HG02970 (cell line): ENCODE results near the gene ZNF134.
A peak's percentile ranks its signal among the peaks of the same experiment; 100 is the strongest.

Source experiments
- ATAC-seq: cut with Tn5 transposase; IDR thresholded peaks from one replicate; pipeline ENCODE4 v1.9.1; 2021; ENCODE audit warnings: mild to moderate bottlenecking, moderate library complexity, moderate number of reproducible peaks; ENCODE audit not compliant: unreplicated experiment, low FRiP score

ZNF134 gene

GRCh38 chr19:57613941-57614743 lies at the start of gene ZNF134:
Gene ZNF134 (plus strand): TSS chr19:57614242. CDS start chr19:57619469, 5,227 bp downstream.
- no peak for ATAC-seq

DNA sequence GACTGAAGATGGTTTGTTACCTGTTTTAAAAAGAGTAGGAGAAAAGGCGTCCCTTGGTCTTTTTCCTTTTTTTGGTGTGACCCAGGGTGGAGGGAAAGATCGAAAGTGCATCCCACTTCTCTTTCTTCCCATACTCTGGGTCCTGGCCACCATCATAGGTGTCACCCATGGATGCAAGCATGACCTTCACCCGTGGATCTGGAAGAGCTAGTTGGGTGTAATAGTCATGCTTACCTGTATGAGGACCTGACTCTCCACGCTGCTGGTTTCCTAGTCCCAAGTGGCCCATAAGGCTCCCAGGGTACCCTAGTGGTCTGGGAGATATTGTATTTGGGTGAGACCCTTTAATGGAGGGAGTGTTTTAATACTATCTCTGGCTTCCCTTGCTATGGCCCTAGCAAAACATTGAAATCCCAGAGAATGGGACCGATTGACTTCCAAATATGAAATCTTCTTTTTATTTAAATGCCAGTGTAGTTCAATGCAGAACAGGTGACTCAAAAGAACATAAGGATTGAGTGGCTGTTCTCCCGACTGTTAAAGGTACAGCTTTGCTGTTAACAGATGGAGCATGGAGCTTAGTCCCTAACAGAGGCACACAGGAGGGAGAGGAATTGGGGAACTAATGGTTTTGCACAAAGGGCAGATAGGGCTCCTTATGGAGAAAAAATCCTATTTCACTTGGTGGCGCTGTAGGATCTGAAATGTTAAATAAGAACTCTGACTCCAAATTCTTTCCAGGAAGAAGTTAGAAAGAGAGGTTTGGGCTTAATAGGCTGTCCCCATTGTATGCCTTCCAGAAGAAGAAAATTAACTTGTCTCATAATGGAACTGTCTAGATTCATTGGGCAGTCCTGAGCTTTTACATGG lies 47.4 kb upstream of the ZNF134 start:
- no peak for ATAC-seq

- no peak for ATAC-seq
Observed at GRCh38 chr19:57570707-57571106, 43.3 kb upstream of the ZNF134 start.

DNA sequence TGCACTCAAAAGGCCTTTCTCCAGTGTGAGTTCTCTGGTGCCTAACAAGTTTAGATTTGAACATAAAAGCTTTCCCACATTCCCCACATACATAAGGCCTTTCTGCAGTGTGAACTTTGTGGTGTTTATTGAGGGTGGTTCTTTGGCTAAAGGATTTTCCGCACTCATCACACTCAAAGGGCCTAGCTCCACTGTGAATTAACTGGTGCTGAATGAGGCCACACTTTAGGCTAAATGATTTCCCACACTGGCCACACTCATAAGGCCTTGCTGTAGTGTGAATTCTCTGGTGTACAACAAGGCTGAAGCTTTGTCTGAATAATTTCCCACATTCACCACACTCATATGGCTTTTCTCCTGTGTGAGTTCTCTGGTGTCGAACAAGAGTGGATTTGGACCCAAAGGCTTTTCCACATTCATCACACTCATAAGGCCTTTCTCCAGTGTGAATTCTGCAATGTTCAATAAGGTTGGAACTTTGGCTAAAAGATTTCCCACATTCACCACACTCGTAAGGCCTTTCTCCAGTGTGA lies 41.6 kb upstream of the ZNF134 start:
- no peak for ATAC-seq

DNA sequence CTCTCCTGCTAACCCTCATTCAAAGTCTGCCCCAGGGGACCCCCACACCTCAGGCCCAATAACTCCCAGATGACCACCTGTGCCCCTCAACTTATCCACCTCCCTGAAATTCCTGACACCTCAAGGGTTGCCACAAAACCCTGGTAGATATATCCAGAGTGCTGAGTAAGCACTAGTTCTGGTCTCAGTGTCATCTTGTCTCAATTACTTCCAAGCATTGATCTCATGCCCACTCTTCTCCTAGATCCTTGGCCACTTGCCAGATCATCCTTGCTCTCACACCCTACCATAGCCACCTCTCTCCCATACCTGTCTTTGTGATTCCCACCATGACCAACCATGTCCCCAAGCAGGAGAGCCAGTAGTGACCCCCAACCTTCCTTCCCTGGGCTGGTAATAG lies 37.4 kb upstream of the ZNF134 start:
- ATAC-seq: no peak

DNA sequence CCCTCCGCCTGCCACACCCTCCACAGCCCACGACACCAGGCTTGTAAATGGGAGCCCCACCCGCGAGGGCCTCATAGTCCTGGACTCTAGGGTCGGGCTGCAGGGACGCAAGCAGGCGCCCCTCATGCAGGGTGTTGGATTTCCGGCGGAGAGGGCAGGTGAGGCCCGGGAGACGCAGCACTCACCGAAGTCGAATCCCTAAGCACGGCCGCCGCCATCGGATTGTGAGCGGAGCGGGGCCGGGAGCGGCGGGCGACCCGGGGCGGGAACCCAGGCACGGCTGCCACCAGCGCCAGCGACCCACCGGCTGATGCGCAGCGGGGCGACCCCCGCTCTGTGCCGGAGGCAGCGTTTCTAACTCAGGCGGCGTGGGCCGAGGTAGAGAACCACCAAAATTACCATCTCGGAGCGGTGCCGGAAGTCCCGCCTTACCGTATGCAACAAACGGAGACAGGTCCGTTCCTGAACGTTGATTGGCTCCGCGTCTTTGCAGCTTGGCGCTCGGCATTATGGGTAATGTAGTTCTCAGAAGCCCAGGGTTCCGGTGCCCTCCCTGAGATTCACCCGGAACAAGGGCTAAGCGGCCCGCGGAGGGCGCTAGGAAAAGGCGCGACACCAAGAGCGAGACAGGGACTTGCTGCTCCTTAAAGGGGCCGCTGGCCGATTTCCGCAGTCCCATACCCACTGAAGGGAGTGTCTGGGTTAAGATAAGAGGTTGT lies 35.4 kb upstream of the ZNF134 start, which contains the start of gene ZNF416:
Gene ZNF416 (minus strand): TSS at position 425 of the 719 bp plus-strand sequence. CDS start 207 bp downstream, at position 218.
- ATAC-seq: peak; percentile 87

DNA sequence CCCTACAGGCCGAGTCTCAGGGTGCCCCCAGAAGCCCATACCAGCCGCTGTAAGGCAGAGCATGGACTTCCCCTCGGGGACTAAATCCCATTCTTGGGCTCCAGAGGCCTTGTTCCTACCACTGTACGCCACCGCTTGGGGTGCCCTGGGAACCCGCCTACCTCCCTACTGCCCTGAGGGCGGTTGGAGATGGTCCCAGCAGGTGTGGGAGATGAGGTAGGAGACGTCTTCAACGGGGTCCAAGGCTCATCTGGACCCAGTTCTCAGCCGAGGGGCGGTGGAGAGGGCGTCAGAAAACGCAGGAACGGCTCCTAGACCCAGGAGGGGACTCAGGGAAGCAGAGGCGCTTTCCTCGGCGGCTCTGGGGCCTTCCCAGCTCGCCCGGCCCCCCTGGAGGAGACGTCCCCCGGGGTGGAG lies 30.9 kb upstream of the ZNF134 start:
- ATAC-seq: no peak

- ATAC-seq: no peak
Observed at GRCh38 chr19:57583521-57584416, 30.3 kb upstream of the ZNF134 start, which contains the start of gene ZIK1. Gene ZIK1 (plus strand): TSS chr19:57584145. CDS start chr19:57584357, 212 bp downstream.

- ATAC-seq: no peak
Observed at GRCh38 chr19:57587529-57587928, 26.5 kb upstream of the ZNF134 start.

- no peak for ATAC-seq
Observed at GRCh38 chr19:57599377-57599760, 14.7 kb upstream of the ZNF134 start.

DNA sequence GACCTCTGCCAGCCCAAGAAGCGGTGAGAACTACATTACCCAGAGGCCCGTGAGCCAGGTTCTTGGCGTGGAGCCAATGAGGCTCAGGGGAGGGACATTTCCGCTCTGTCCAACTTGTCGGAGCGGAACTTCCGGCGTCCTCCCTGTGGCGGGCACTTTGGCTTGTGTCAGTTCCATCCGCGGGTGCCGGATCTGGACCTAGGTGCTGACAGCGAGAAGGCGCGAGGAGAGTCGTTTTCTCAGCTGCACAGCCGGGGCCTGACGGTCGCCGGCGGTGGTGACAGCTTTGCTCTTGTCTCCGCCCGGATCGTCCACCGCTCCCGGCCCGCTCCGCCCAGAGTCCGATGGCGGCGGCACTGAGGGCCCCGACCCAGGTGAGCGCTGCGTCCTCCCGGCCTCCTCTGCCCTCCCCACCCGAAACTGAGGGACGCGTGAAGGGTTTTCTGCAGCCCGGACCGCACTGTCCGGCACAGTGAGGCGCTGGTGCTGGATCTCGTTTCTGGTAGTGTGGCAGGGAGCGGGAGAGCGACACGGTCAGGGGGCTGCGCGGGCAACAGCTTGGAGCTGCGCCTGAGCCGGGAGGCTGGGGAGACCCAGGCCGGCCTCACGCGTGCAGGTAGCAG lies 14.2 kb upstream of the ZNF134 start, which contains the start of gene ZNF530:
Gene ZNF530 (plus strand): TSS at position 125 of the 623 bp plus-strand sequence. CDS start 4,461 bp downstream, outside the sequence.
- ATAC-seq: peak; percentile 77

- ATAC-seq: no peak
Observed at GRCh38 chr19:57606931-57607330, 7.1 kb upstream of the ZNF134 start.

DNA sequence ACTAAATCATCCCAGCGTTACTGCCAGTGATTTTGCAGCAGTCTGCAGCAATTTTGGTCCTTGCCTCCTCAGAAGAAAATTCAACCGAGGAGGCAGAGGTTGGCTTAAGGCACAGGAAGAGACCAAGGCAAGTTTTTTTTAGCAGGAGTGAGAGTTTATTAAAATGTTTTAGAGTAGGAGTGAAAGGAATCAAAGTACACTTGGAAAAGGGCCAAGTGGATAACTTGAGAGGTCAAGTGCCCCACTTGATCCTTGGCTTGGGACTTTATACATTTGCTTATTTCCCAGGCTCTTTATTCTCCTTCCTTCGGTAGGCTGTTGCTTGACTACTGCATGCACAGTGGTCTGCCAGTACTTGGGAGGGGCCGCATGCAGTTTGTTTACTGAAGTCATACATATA lies 2.9 kb upstream of the ZNF134 start:
- ATAC-seq: no peak

DNA sequence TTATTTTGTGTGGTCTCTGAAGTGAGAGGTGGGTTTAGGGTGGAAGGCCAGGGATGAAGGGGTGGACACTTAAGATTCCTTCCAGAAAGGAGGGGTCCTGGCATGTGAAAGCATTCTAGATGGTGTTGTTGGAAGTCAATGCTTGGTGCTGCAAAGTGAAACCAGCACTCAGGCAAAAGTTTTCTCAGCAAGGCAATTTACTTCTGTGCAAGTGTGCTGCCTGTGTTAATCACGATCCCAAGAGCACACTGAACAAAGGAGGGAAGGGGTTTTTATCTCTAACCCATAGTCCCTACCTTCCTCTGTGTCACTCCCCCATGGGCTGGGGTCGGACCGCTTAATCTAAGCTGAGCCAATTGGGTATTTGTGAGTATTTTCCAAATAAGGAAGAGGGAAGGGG lies 1.3 kb downstream of the ZNF134 start:
- no peak for ATAC-seq

DNA sequence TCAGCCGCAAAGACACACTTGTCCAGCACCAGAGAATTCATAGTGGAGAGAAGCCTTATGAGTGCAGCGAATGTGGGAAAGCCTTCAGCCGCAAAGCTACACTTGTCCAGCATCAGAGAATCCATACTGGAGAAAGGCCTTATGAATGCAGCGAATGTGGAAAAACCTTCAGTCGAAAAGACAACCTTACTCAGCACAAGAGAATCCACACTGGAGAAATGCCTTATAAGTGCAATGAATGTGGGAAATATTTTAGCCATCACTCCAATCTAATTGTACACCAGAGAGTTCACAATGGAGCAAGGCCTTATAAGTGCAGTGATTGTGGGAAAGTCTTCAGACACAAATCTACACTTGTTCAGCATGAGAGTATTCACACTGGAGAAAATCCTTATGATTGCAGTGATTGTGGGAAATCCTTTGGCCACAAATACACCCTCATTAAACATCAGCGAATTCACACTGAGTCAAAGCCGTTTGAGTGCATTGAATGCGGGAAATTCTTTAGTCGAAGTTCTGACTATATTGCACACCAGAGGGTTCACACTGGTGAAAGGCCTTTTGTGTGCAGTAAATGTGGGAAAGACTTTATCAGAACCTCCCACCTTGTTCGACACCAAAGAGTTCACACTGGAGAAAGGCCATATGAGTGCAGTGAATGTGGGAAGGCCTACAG lies 6.8 kb downstream of the ZNF134 start:
- ATAC-seq: no peak

DNA sequence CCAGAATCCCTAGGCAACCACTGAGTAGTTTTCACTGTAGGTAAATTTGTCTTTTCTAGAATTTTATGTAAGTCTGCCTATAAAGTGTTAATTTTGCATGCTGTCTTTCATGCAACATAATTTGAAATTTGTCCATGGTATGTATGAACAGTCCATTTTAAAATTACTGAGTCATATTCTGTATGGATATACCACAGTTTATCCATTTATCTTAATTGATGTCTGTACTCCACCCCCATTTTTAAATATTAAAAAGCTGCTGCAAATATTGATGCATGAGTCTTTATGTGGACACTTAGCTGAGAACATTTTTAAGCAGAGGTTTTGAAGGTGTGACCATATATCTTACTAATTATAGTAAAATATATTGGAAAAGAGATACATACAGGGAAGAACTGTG lies 9.0 kb downstream of the ZNF134 start:
- no peak for ATAC-seq

DNA sequence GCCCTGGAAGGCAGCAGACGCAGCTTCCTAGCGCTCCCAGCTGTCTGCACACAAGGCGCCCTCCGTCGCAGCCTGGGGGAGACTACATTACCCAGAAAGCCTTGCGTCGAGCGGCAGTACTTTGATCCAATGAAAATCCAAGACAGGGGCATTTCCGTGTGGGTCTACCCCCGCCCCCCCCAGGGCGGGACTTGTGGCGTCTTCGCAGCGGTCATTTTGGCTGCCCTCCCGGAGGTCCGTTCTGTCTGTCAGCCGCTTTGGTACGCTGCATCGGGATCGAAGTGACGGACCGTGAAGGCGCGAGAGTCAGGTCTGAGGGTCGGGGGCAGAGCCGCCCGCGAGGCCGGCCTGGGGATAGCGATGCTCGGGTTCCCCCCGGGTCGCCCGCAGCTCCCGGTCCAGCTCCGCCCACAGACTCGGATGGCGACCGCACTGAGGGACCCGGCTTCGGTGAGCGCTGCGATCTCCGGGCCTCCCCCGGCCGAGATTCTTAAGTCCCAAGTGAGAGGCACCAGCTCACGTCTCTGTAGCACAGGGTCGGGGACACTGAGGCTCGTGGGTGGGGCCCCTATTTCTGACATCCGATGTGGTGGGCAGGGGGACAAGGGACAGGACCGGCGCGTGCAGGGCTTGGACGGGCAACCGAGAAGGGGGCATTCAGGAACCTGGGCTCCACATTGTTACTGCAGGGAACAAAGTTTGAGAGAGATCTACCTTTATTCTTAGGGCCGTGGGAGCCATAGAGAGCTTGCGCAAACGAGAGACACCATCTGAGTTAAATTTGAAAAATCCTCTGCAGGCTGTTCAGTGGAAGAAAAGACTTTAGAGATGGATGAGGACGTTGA lies 19.2 kb downstream of the ZNF134 start, which contains the start of gene ZNF211:
Gene ZNF211 (plus strand): TSS at position 182 of the 845 bp plus-strand sequence. CDS start 179 bp downstream, at position 361.
- peak; percentile 95 for ATAC-seq
